Bronchial epithelial cell (primary cell): ENCODE results near the gene ANO8. TPM values are rescaled to one million over a fixed set of nuclear protein-coding genes. Genes with fewer than 3 reads are reported as not detected.
"Not testable (repeated sequence)": the region's sequence is repeated elsewhere in the genome, so short reads cannot be mapped to it uniquely, and the experiment has no call there.

Experiments
- DNase-seq: peaks from one replicate; pipeline ENCODE4 v3.0.0-alpha.2; 2010; ENCODE audit warnings: low read depth
- FAIRE-seq: peaks from 2 replicates; lab custom pipeline; 2011; peaks lifted over from hg19 to GRCh38; lab: Jason Lieb, UNC
- H3K27me3 ChIP-seq: 2 replicates; pipeline ENCODE4 v1.5.1; 2011; ENCODE audit warnings: low read length; ENCODE audit not compliant: control insufficient read depth, insufficient read depth
- H3K36me3 ChIP-seq: 2 replicates; pipeline ENCODE4 v1.5.1; 2011; ENCODE audit warnings: low read length; ENCODE audit not compliant: control insufficient read depth, insufficient read depth
- H3K4me3 ChIP-seq: 2 replicates; pipeline ENCODE4 v1.5.1; 2011; ENCODE audit warnings: mild to moderate bottlenecking, low read depth, low read length, control low read depth
- CTCF ChIP-seq: IDR thresholded peaks from 2 replicates; pipeline ENCODE4 v1.5.1; 2011; ENCODE audit warnings: mild to moderate bottlenecking, moderate library complexity, low read length, control low read depth, inconsistent platforms; ENCODE audit not compliant: insufficient read depth, severe bottlenecking
- total RNA-seq: library from RNA; depleted of rRNA; stranded (reverse); fragments of >200 nt; gene quantifications from 2 replicates; pipeline ENCODE4 v1.2.1, GENCODE V29; 2014

ANO8 gene
- total RNA-seq, 1 donor from 2014 or later: 2.6 TPM

- FAIRE-seq: no peak
- DNase-seq: no peak
- H3K4me3 ChIP-seq: no peak overlapping the region
- no peak for TF ChIP-seq CTCF
- H3K36me3 ChIP-seq: peaks cover 2% of the 10 kb centered on the region
- H3K27me3 ChIP-seq: no peaks in the 10 kb centered on the region
These were observed 51.1 kb downstream of the ANO8 start for GRCh38 chr19:17283504-17283996.

- FAIRE-seq: no peak
- H3K27me3 ChIP-seq: no peaks in the 10 kb centered on the region
- TF ChIP-seq CTCF: peak; percentile 98
- H3K36me3 ChIP-seq: peaks cover 2% of the 10 kb centered on the region
- peak overlapping the region; percentile 36 for H3K4me3 ChIP-seq
- peak; percentile 55 for DNase-seq
These were observed 52.0 kb downstream of the ANO8 start for GRCh38 chr19:17282488-17283125.

GRCh38 chr19:17281391-17282304 is 53.0 kb downstream of the ANO8 start, which contains the start of gene ANKLE1:
ANKLE1 (plus strand) TSS chr19:17281901; CDS start chr19:17281921, 20 bp downstream.
- H3K27me3 ChIP-seq: no peaks in the 10 kb centered on the region
- peak within 1 kb of the TSS; percentile 36 for H3K4me3 ChIP-seq
- no peak for TF ChIP-seq CTCF
- FAIRE-seq (no peak), DNase-seq (no peak)
- H3K36me3 ChIP-seq: peaks cover 4% of the 10 kb centered on the region

GRCh38 chr19:17279436-17279835 is 55.2 kb downstream of the ANO8 start:
- no peak for TF ChIP-seq CTCF
- peaks cover 11% of the 10 kb centered on the region for H3K36me3 ChIP-seq
- H3K4me3 ChIP-seq: no peak overlapping the region
- H3K27me3 ChIP-seq: no peaks in the 10 kb centered on the region
- DNase-seq (no peak), FAIRE-seq (no peak)

GRCh38 chr19:17275441-17276175 is 59.0 kb downstream of the ANO8 start:
- no peak for FAIRE-seq
- Histone ChIP-seq H3K36me3 (peaks cover 26% of the 10 kb centered on the region), H3K27me3 (no peaks in the 10 kb centered on the region), H3K4me3 (no peak overlapping the region)
- no peak for DNase-seq
- TF ChIP-seq CTCF: no peak

GRCh38 chr19:17274892-17275291 is 59.8 kb downstream of the ANO8 start:
- not testable (repeated sequence) for FAIRE-seq, H3K4me3 ChIP-seq
- H3K36me3 ChIP-seq: peaks cover 28% of the 10 kb centered on the region

More at GRCh38 chr19:17274892-17275291, 59.8 kb downstream of the ANO8 start:
- DNase-seq, H3K27me3 ChIP-seq: not testable (repeated sequence)
